ENCODE data around the gene MAMSTR.

The MAMSTR gene

GRCh38 chr19:48755084-48755641 lies 35.6 kb upstream of the MAMSTR start, which contains the start of gene FGF21 (continued):
- TF ChIP-seq ZNF449 (tag by site-specific recombination; IDR thresholded peaks at IDR 0.05), result no peak
- 0 out of 2 replicates have a peak, but pooled peaks have one; percentile 24 for TF ChIP-seq ZNF76 (tag by site-specific recombination; IDR thresholded peaks at IDR 0.05; ENCODE audit: borderline replicate concordance, low read depth)
- TF ChIP-seq ZNF324 (tag by site-specific recombination; IDR thresholded peaks at IDR 0.05), result peak; percentile 22; the same call in 1 of the 2 replicates
- peak; percentile 16; the same call in 1 of the 2 replicates for TF ChIP-seq PRDM4 (tag by site-specific recombination; IDR thresholded peaks at IDR 0.05)
- TF ChIP-seq PRDM10 (tag by site-specific recombination; IDR thresholded peaks at IDR 0.05), result peak; percentile 50; the same call in 1 of the 2 replicates
- no peak for TF ChIP-seq ZNF792 (tag by site-specific recombination; IDR thresholded peaks at IDR 0.05)
- TF ChIP-seq ZNF133 (tag by site-specific recombination; IDR thresholded peaks at IDR 0.05), result no peak
- TF ChIP-seq ZBTB44 (tag by site-specific recombination; IDR thresholded peaks at IDR 0.05), result peak; percentile 50; the same call in 1 of the 2 replicates
- TF ChIP-seq ZNF404 (tag by site-specific recombination; IDR thresholded peaks at IDR 0.05), result no peak
- no peak for TF ChIP-seq ZNF777 (tag by site-specific recombination; IDR thresholded peaks at IDR 0.05; ENCODE audit: borderline replicate concordance)
- no peak for TF ChIP-seq ZNF114 (tag by site-specific recombination; IDR thresholded peaks at IDR 0.05)
- peak; percentile 85; the same call in 1 of the 2 replicates for TF ChIP-seq ZNF660 (tag by site-specific recombination; IDR thresholded peaks at IDR 0.05)
- TF ChIP-seq INSM2 (tag by site-specific recombination; IDR thresholded peaks at IDR 0.05), result no peak
- no peak for TF ChIP-seq ZNF18 (tag by site-specific recombination; IDR thresholded peaks at IDR 0.05)
- TF ChIP-seq ZNF600 (tag by site-specific recombination; IDR thresholded peaks at IDR 0.05), result no peak
- peak; percentile 83 for TF ChIP-seq ZNF692 (tag by site-specific recombination; IDR thresholded peaks at IDR 0.05)
- no peak for TF ChIP-seq ZNF148 (tag by site-specific recombination; IDR thresholded peaks at IDR 0.05; ENCODE audit: borderline replicate concordance)
- 0 out of 2 replicates have a peak, but pooled peaks have one; percentile 30 for TF ChIP-seq ZNF366 (tag by site-specific recombination; conservative IDR thresholded peaks at IDR 0.05)
- no peak for TF ChIP-seq ZFP41 (tag by site-specific recombination; IDR thresholded peaks at IDR 0.05; ENCODE audit: borderline replicate concordance)
- TF ChIP-seq ZBTB20 (tag by site-specific recombination; IDR thresholded peaks at IDR 0.05), result peak; percentile 33; the same call in 1 of the 2 replicates
